Activated CD4-positive, CD25-positive, alpha-beta regulatory T cell (primary cell): ENCODE data around the gene RASGRP4.

Source experiments
- DNase-seq, 4 experiments: peaks; one replicate each; lab custom pipeline; 2025; lab: John Stamatoyannopoulos, UW

Gene RASGRP4

GRCh38 chr19:38389101-38389925, 36.7 kb downstream of the RASGRP4 start:
- no peak for DNase-seq

- no peak for DNase-seq
Observed at GRCh38 chr19:38388349-38389100, 37.5 kb downstream of the RASGRP4 start, which contains the start of gene SPRED3. Gene SPRED3, plus strand, starts transcription at chr19:38388697. Its CDS starts 1,606 bp downstream, at chr19:38390303.

GRCh38 chr19:38387550-38388348, 38.3 kb downstream of the RASGRP4 start, which contains the start of gene GGN:
Gene GGN, minus strand, starts transcription at chr19:38388034. Its CDS starts 773 bp downstream, at chr19:38387261.
- peak; percentile 51 to 66 (median 56) for DNase-seq

- no peak for DNase-seq
Observed at GRCh38 chr19:38386971-38387549, 39.0 kb downstream of the RASGRP4 start.

- no peak for DNase-seq
Observed at GRCh38 chr19:38386300-38386970, 39.6 kb downstream of the RASGRP4 start.

- DNase-seq = no peak
Observed at GRCh38 chr19:38385804-38386257, 40.2 kb downstream of the RASGRP4 start.

- DNase-seq = no peak
Observed at GRCh38 chr19:38385057-38385803, 40.8 kb downstream of the RASGRP4 start.

GRCh38 chr19:38384209-38385027, 41.6 kb downstream of the RASGRP4 start:
- DNase-seq = no peak

- DNase-seq = no peak
Observed at GRCh38 chr19:38383743-38384142, 42.3 kb downstream of the RASGRP4 start.

GRCh38 chr19:38383184-38383583, 42.8 kb downstream of the RASGRP4 start:
- no peak for DNase-seq

GRCh38 chr19:38381138-38381537, 44.9 kb downstream of the RASGRP4 start:
- no peak for DNase-seq

- DNase-seq = no peak
Observed at GRCh38 chr19:38378866-38379265, 47.2 kb downstream of the RASGRP4 start.

GRCh38 chr19:38377052-38377451, 49.0 kb downstream of the RASGRP4 start:
- no peak for DNase-seq

- no peak for DNase-seq
Observed at GRCh38 chr19:38376576-38376975, 49.4 kb downstream of the RASGRP4 start.

- DNase-seq = no peak
Observed at GRCh38 chr19:38375748-38376147, 50.3 kb downstream of the RASGRP4 start.

- no peak for DNase-seq
Observed at GRCh38 chr19:38375098-38375493, 50.9 kb downstream of the RASGRP4 start.

- peak; percentile 90 to 98 (median 96) for DNase-seq
Observed at GRCh38 chr19:38374332-38375097, 51.5 kb downstream of the RASGRP4 start, which contains the start of gene PSMD8. Gene PSMD8, plus strand, starts transcription at chr19:38374571. Its CDS starts 31 bp downstream, at chr19:38374602.

GRCh38 chr19:38373907-38374331, 52.1 kb downstream of the RASGRP4 start:
- DNase-seq = no peak
